Measurements from ENCODE around the gene ECD. TPM values are rescaled to one million over a fixed set of nuclear protein-coding genes. Genes with fewer than 3 reads are reported as not detected.

ECD gene
- total RNA-seq = 15.8 TPM
- long read RNA-seq, transcript ECD-201 (14 exons, 3,069 nt) = major isoform, 32 of 33 reads
- long read RNA-seq, partial matches to known transcripts = 0 of 33 reads
- long read RNA-seq, other reads (novel, unspliced or antisense) = 1 of 33 reads

GRCh38 chr10:73167783-73168464 lies at the start of gene ECD, which contains the start of gene FAM149B1:
ECD (minus strand) TSS chr10:73168008; CDS start chr10:73163937, 4,071 bp downstream.
FAM149B1 (plus strand) TSS chr10:73168119; CDS start chr10:73168340, 221 bp downstream.
- DNase-seq = peak; percentile 94
- peaks cover 12% of the 10 kb centered on the region for H3K36me3 ChIP-seq
- TF ChIP-seq CTCF (IDR thresholded peaks at IDR 0.05; ENCODE audit: borderline replicate concordance) = peak; percentile 21
- intact Hi-C loops (cut with micrococcal nuclease) = no loop called here
- H3K27me3 ChIP-seq (ENCODE audit: low read depth) = no peaks in the 10 kb centered on the region
- H3K4me1 ChIP-seq = peaks cover 55% of the 10 kb centered on the region
- H3K27ac ChIP-seq (replicated peaks) = peak within 1 kb of the TSS; percentile 96
- peak within 1 kb of the TSS; percentile 89 for H3K4me3 ChIP-seq
- H3K9me3 ChIP-seq (replicated peaks) = no peaks in the 10 kb centered on the region

- H3K4me1 ChIP-seq = no peaks in the 10 kb centered on the region
- H3K27me3 ChIP-seq (ENCODE audit: low read depth) = no peaks in the 10 kb centered on the region
- H3K36me3 ChIP-seq = peaks cover 35% of the 10 kb centered on the region
- no peak overlapping the region for H3K27ac ChIP-seq (replicated peaks)
- DNase-seq = no peak
- intact Hi-C loops (cut with micrococcal nuclease) = no loop called here
- no peak overlapping the region for H3K4me3 ChIP-seq
- no peaks in the 10 kb centered on the region for H3K9me3 ChIP-seq (replicated peaks)
- TF ChIP-seq CTCF (IDR thresholded peaks at IDR 0.05; ENCODE audit: borderline replicate concordance) = no peak
These were observed 47.9 kb upstream of the ECD start for GRCh38 chr10:73215749-73216148.

GRCh38 chr10:73211106-73211811 lies 43.5 kb upstream of the ECD start:
- Histone ChIP-seq H3K4me3 (no peak overlapping the region), H3K27me3 (ENCODE audit: low read depth) (no peaks in the 10 kb centered on the region), H3K4me1 (peaks cover 5% of the 10 kb centered on the region), H3K36me3 (peaks cover 26% of the 10 kb centered on the region), H3K27ac (replicated peaks) (no peak overlapping the region), H3K9me3 (replicated peaks) (no peaks in the 10 kb centered on the region)
- intact Hi-C loops (cut with micrococcal nuclease) = no loop called here
- TF ChIP-seq CTCF (IDR thresholded peaks at IDR 0.05; ENCODE audit: borderline replicate concordance) = no peak
- DNase-seq = no peak

DNA sequence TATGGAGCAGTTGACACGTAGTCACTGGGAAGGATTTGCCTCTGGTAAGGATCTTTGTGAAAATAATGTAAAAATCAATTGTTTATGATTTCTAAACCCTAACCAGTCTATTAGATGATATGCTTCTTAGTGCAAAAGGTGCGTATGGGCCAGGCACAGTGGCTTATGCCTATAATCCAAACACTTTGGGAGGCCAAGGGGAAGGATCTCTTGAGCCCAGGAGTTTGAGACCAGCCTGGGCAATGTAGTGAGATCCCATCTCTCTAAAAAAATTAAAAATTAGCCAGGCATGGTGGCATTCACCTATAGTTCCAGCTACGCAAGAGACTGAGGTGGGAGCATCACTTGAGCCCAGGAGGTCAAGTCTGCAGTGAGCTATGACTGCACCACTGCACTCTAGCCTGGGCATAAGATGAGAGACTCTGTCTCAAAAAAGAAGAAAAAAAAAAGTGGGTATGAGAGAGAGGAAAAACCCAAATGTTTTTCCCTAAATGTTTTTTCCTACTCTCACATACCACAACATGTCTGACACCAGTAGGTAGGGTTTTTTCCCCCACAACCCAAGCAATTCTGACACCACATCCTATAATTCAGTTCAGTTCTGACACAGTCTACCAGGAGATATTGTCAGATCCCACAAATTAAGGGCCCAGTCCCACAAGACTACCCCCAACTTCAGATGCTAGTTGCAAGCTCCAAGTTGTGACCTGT lies 42.7 kb upstream of the ECD start:
- H3K9me3 ChIP-seq (replicated peaks) = no peaks in the 10 kb centered on the region
- H3K27ac ChIP-seq (replicated peaks) = no peak overlapping the region
- H3K36me3 ChIP-seq = peaks cover 26% of the 10 kb centered on the region
- H3K27me3 ChIP-seq (ENCODE audit: low read depth) = no peaks in the 10 kb centered on the region
- H3K4me3 ChIP-seq = no peak overlapping the region
- TF ChIP-seq CTCF (IDR thresholded peaks at IDR 0.05; ENCODE audit: borderline replicate concordance) = no peak
- peaks cover 5% of the 10 kb centered on the region for H3K4me1 ChIP-seq
- no peak for DNase-seq
- intact Hi-C loops (cut with micrococcal nuclease) = no loop called here

DNA sequence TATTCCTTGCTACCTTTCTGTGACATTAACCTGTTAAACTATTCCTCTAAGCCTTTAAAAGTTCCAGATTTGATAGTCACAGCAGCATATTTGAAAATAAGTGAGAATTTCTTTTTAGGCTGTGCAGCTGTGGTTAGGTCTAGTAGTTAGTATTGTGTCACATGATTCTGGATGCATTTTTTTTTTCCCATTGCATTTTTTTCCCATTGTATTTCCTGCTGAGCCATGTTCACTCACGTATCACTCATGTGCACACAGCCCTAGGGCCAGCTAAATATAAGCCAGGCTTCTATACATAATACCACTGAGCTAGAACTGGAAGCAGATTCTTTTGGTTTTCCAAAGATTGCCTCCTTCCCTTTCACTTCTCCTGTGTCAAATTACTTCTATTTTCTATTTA lies 41.9 kb upstream of the ECD start:
- DNase-seq = no peak
- intact Hi-C loops (cut with micrococcal nuclease) = no loop called here
- peaks cover 22% of the 10 kb centered on the region for H3K36me3 ChIP-seq
- H3K27ac ChIP-seq (replicated peaks) = no peak overlapping the region
- H3K4me3 ChIP-seq = no peak overlapping the region
- H3K4me1 ChIP-seq = peaks cover 5% of the 10 kb centered on the region
- H3K9me3 ChIP-seq (replicated peaks) = no peaks in the 10 kb centered on the region
- H3K27me3 ChIP-seq (ENCODE audit: low read depth) = no peaks in the 10 kb centered on the region
- TF ChIP-seq CTCF (IDR thresholded peaks at IDR 0.05; ENCODE audit: borderline replicate concordance) = no peak

All from left ventricle myocardium inferior (tissue), 1 donor.